HEK293T (cell line): ENCODE results near the gene PFKFB2.

Experiments used
- ELF4 ChIP-seq: fragments of 450-650 bp; IDR thresholded peaks from 2 replicates; pipeline ENCODE4 v1.6.1; 2017; ENCODE audit warnings: antibody characterized with exemption
- LEF1 ChIP-seq: fragments of 450-650 bp; IDR thresholded peaks from 2 replicates; pipeline ENCODE4 v1.6.1; 2017; ENCODE audit warnings: mild to moderate bottlenecking, borderline replicate concordance
- NFRKB ChIP-seq: fragments of 450-650 bp; IDR thresholded peaks from 2 replicates; pipeline ENCODE4 v1.6.1; 2016; ENCODE audit warnings: mild to moderate bottlenecking, moderate library complexity
- SP1 ChIP-seq: fragments of 450-650 bp; IDR thresholded peaks from 2 replicates; pipeline ENCODE4 v1.6.1; 2017
- TARDBP ChIP-seq: fragments of 450-650 bp; IDR thresholded peaks from 2 replicates; pipeline ENCODE4 v1.6.1; 2016
- TF ChIP-seq, protein P1 (sequence below): fragments of 450-650 bp; IDR thresholded peaks from 2 replicates; pipeline ENCODE4 v1.6.1; 2016

DNA sequence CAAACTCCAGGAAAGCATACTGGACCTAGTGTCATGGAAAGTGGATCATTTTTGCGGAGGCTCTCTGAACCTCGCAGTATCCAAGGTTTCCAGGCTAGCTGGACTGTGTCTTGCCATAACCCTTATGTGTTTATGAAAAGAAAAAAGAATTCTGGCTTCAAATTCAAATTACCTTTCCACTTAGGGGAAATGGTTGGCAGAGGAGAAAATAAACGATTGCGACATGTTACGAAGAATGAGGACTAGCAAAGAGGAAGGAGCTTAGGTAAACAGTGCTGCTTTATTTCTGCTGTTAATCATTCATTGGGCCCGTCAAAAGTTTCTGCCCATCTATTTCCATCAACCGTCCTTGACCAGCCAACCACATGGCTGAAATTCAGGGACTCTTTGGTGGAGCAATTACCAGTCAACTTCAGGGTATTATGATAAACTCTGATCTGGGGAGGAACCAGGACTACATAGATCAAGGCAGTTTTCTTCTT is 50.9 kb downstream of the PFKFB2 start, which contains the start of gene C4BPA:
- TF ChIP-seq SP1 (no peak), ELF4 (no peak), LEF1 (no peak), NFRKB (no peak), TARDBP (no peak)
- TF ChIP-seq, protein P1, sequence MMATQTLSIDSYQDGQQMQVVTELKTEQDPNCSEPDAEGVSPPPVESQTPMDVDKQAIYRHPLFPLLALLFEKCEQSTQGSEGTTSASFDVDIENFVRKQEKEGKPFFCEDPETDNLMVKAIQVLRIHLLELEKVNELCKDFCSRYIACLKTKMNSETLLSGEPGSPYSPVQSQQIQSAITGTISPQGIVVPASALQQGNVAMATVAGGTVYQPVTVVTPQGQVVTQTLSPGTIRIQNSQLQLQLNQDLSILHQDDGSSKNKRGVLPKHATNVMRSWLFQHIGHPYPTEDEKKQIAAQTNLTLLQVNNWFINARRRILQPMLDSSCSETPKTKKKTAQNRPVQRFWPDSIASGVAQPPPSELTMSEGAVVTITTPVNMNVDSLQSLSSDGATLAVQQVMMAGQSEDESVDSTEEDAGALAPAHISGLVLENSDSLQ = no peak
